NCI-H128 (cell line): ENCODE results near the gene MYH7.

ENCODE experiments used
- DNase-seq: peaks from one replicate; lab custom pipeline; 2025; ENCODE audit not compliant: unreplicated experiment; lab: John Stamatoyannopoulos, UW

Gene MYH7

DNA sequence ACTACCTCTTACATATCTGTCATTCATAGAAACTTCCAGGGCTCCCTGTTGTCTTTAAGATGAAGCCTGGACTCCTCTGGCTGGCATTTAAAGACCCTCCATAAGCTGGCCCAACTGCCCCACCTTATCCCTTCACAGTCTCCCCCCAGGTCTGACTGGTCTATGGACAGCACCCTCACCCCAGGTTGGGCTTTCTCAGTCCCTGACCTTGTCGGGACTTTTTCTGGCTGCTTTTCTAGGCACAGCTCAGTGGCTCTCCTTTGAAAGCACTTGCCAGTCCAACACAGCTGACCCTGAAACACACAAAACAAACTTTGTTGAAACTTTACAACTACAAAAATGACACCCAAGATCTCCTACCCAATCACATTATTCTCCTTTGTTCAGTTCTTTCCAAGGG lies 13.9 kb upstream of the MYH7 start:
- no peak for DNase-seq

DNA sequence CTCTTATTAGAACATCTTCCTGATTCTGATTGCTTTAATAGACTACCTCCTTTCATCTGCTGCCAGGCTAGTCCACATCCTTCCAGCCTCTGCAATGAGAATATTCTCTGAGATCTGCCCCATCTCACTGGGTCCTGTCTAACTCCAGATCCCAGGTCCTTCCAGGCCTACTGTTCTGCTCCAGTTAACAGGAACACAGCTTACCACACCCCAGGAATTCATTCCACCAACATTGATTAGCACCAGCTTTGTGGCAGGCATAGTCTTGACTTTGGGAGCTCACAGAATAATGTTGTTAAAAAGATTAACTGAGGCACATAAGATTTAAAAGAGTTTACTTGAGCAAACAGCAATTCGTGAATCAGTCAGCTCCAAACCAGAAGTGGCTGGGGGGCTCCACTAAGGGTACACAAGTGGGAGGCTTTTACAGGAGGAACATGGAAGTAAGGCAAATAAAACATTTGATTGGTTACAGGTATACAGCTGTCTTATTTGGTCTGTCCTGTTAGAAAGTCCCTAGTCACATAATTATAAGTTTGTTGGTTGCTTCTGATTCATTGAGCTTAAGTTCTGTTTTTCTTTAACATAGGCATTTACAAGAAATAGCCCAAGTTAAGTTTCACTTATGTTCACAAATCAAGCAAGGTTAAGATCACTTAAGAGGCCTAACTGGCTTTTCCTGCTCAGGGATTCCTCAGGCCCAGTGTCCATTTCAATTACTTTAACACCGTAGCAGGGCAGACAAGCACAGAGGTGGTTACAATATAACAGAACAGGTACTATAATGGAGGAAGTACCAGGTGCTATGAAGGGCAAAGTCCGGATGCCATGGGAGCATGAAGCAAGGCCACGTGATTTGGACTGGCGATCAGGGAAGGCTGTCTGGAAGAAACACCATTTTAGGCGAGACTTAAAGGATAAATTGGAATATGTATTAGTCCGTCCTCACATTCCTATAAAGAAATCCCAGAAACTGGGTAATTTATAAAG lies 12.2 kb upstream of the MYH7 start:
- DNase-seq: no peak

DNA sequence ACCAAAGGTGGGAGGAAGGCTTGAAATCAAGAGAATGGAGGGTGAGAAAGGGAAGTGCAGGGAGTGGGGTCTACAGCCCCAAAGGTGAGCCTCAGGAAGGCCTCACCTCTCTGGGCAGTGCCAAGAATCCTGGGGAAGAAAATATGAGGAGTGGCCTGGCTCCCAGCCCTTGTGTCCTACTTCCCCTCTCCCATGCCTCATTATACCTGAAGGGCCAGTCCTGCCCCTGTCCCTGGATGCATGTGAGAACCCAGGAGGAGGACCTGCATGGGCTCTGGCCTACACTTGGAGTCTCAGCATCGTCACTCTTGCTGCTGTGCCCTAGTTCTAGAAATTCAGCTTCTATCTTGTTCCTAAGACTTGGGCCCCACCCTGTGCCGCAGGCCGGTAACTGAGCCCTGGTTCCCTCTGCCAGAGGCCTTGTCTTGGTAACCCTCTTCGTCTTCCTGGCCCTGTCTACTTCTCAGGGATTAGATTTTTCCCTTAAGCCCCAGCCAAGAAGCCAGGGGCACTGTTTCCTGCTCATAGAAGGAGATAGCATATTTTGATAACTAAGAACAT lies 10.9 kb upstream of the MYH7 start:
- no peak for DNase-seq

DNA sequence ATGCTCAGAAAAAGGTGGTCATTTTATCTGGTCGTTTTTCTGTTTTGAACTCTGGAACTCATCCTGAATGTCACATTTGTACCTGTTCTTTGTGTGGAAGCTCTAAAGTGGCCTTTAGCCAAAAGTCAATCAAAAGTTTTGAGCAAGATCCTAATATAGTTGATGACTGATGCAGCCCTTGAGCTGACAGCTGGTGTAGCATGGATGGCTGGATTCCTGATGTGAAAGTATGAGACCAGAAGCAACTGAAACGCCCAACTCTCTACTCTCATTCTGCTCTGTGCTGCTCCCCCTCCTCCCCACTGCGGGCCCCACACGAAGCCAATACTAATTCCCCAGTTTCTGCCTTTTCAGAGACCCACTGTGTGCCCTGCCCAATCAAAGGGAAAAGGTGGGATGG lies 10.3 kb upstream of the MYH7 start:
- no peak for DNase-seq

DNA sequence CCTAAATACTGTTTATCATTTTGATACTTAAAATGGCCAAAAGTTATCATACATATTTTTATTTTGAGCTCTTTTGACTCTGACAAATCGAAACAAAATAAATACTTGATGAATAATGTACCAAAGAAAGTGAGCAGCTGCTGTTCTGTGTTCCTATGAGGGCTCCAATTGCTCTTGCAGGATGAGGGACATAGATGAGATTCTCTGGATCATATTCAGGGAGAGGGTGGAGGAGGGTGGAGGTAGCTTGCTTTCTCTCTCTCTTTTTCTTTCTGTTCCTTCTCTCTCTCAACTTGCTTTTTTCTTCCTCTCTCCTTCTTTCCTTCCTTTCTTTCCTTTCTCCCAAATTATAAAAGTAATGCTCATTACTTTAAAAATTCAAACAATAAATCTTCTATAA lies 8.9 kb upstream of the MYH7 start:
- no peak for DNase-seq

GRCh38 chr14:23443881-23444280 lies 8.4 kb upstream of the MYH7 start:
- no peak for DNase-seq

GRCh38 chr14:23443411-23443812 lies 8.0 kb upstream of the MYH7 start:
- no peak for DNase-seq

GRCh38 chr14:23442721-23443356 lies 7.4 kb upstream of the MYH7 start:
- DNase-seq: no peak

DNA sequence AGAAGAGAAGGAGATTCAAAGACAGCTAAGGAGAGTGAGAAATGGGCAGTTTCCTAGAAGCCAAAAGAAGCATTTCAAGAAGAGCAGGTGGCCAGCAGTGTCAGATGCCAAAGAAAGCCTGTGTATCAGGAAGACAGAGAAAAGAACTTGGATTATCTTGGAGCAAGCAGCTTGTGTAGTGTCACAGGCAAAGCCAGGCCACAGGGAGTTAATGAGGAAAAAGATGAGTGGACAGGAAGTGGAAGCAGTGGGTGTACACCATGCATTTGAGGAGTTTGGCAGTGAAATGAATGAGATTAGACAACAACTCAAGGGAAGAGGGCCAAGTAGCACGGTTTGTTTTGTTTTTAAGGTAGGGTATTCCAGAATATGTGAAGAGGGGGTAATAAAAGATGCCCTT lies 5.6 kb upstream of the MYH7 start:
- DNase-seq: no peak

GRCh38 chr14:23439107-23439835 lies 3.8 kb upstream of the MYH7 start:
- DNase-seq: no peak

GRCh38 chr14:23438101-23438971 lies 2.9 kb upstream of the MYH7 start:
- DNase-seq: no peak

GRCh38 chr14:23437133-23438100 lies 2.0 kb upstream of the MYH7 start:
- no peak for DNase-seq

DNA sequence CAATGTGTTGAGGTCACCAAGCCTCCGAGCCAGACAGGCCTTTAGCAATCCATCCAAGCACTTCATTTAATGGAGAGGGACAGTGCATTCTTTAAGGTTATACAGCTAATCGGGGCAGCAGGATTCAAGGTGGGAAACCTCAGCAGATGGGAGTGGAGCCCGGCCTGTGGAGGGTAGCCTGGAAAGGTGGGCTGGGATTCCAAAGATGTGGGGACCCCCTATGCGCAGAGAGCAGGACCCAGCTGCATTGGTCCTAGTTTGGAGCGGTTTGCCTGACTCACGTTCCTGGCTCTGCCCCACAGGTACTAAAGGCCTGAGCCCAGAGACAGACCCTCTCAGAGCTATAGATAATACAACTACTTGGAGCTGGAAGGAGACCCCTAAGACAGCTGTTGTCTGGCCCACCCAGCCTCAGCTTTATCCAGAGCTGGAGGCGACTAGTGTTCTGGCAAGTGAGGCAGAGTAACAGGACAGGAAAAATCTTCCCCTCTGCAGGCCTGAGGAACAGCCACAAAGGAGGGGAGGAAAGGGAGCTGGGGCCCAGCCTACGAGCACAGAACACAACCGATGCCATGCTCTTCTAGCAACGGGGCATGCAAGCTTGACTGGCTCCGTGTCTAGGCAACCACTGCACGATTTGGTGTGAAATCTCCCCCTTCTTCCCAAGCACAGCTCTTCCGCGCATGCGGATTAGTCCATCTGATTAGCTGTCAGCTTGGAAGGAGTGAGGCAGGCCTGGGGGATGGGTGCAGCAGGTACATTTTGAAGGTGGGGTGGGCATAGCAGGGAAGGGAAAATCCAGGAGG lies 1.1 kb upstream of the MYH7 start:
- DNase-seq: no peak

GRCh38 chr14:23434488-23435222 lies 805 bp downstream of the MYH7 start:
- no peak for DNase-seq

DNA sequence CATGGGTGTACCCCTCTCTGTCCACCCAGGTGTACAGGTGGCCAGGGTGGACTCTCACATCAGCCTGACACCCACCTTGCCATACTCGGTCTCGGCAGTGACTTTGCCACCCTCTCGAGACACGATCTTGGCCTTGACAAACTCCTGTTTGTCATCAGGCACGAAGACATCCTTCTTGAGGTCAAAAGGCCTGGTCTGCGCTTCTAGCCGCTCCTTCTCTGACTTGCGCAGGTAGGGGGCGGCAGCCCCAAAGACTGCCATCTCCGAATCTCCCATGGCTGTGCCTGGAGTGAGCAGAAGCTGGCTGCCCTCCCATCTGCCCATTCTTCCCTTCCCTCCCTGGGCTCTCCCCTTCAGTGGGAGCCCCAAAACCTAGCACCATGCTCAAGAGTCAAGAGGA lies 2.0 kb downstream of the MYH7 start:
- DNase-seq: no peak

- DNase-seq: no peak
These were observed 2.5 kb downstream of the MYH7 start for GRCh38 chr14:23432946-23433345.

GRCh38 chr14:23432102-23432925 lies 3.1 kb downstream of the MYH7 start:
- no peak for DNase-seq
